Left hindlimb (tissue), 1 donor: ENCODE measurements around the gene PPAT.

Experiments
- DNase-seq: peaks from one replicate; pipeline ENCODE4 v3.0.0-alpha.2; 2018

PPAT gene

GRCh38 chr4:56433280-56433679 lies 2.1 kb downstream of the PPAT start:
- DNase-seq: no peak

GRCh38 chr4:56430203-56430602 lies 5.2 kb downstream of the PPAT start:
- no peak for DNase-seq

GRCh38 chr4:56427179-56427578 lies 8.2 kb downstream of the PPAT start:
- no peak for DNase-seq

- no peak for DNase-seq
Observed at GRCh38 chr4:56426273-56426672, 9.1 kb downstream of the PPAT start.

- no peak for DNase-seq
Observed at GRCh38 chr4:56425518-56425917, 9.9 kb downstream of the PPAT start.

- DNase-seq: no peak
Observed at GRCh38 chr4:56424697-56425514, 10.5 kb downstream of the PPAT start.

GRCh38 chr4:56424176-56424575 lies 11.2 kb downstream of the PPAT start:
- DNase-seq: no peak

GRCh38 chr4:56417396-56417795 lies 18.0 kb downstream of the PPAT start:
- DNase-seq: no peak

- no peak for DNase-seq
Observed at GRCh38 chr4:56416349-56416748, 19.1 kb downstream of the PPAT start.

GRCh38 chr4:56414135-56414670 lies 21.2 kb downstream of the PPAT start:
- DNase-seq: no peak

- peak; percentile 87 for DNase-seq
Observed at GRCh38 chr4:56410247-56411062, 25.0 kb downstream of the PPAT start.

GRCh38 chr4:56409511-56410090 lies 25.8 kb downstream of the PPAT start:
- no peak for DNase-seq

GRCh38 chr4:56408978-56409377 lies 26.4 kb downstream of the PPAT start:
- no peak for DNase-seq

GRCh38 chr4:56406151-56406550 lies 29.3 kb downstream of the PPAT start:
- DNase-seq: no peak

GRCh38 chr4:56405016-56405415 lies 30.4 kb downstream of the PPAT start:
- DNase-seq: no peak

- DNase-seq: no peak
Observed at GRCh38 chr4:56400560-56400959, 34.9 kb downstream of the PPAT start.

GRCh38 chr4:56391270-56391669 lies 44.1 kb downstream of the PPAT start:
- DNase-seq: no peak

- no peak for DNase-seq
Observed at GRCh38 chr4:56389558-56389957, 45.9 kb downstream of the PPAT start.

GRCh38 chr4:56388306-56388705 lies 47.1 kb downstream of the PPAT start:
- no peak for DNase-seq

- DNase-seq: peak; percentile 97
Observed at GRCh38 chr4:56387023-56388001, 48.1 kb downstream of the PPAT start, which contains the start of gene AASDH. Gene AASDH (minus strand): TSS chr4:56387491. CDS start chr4:56384299, 3,192 bp downstream.

GRCh38 chr4:56386091-56386490 lies 49.3 kb downstream of the PPAT start:
- no peak for DNase-seq

GRCh38 chr4:56375458-56375857 lies 60.0 kb downstream of the PPAT start:
- no peak for DNase-seq
